CD14-positive monocyte (primary cell): ENCODE measurements around the gene AP1G2. TPM values are rescaled to one million over a fixed set of nuclear protein-coding genes. Genes with fewer than 3 reads are reported as not detected.

Source experiments
- DNase-seq, 3 donors: peaks; one replicate each; pipeline ENCODE4 v3.0.0-alpha.2; 2011 to 2022
- H2AFZ ChIP-seq: 2 replicates; pipeline ENCODE4 v1.6.0; 2012; ENCODE audit warnings: mild to moderate bottlenecking, low read depth, low read length, inconsistent platforms; ENCODE audit not compliant: insufficient read depth, poor library complexity, severe bottlenecking
- H3K27ac ChIP-seq, 2 donors: 1 replicate in 1 of 2; 2 replicates in 1 of 2; pipeline ENCODE4 v1.5.1; 2012 to 2013; ENCODE audit warnings: low read length in 2 of 2, control low read depth in 1 of 2, inconsistent platforms in 1 of 2, low read depth in 1 of 2, mild to moderate bottlenecking in 1 of 2
- H3K27me3 ChIP-seq, 2 donors: one replicate each; pipeline versions ENCODE4 v1.6.0 to v1.6.1; 2011 to 2013; ENCODE audit warnings: low read length in 2 of 2; ENCODE audit not compliant: control insufficient read depth in 2 of 2, insufficient read depth in 2 of 2
- H3K36me3 ChIP-seq, 2 donors: replicated peaks in 1 of 2; 1 replicate in 1 of 2; 2 replicates in 1 of 2; pipeline versions ENCODE4 v1.5.1 to v1.6.1; 2012 to 2013; ENCODE audit warnings: low read length in 2 of 2, control low read depth in 1 of 2, inconsistent platforms in 1 of 2, mild to moderate bottlenecking in 1 of 2; ENCODE audit not compliant: insufficient read depth in 2 of 2, control insufficient read depth in 1 of 2
- H3K4me1 ChIP-seq, 2 donors: 1 replicate in 1 of 2; 2 replicates in 1 of 2; pipeline versions ENCODE4 v1.5.1 to v1.6.1; 2012 to 2013; ENCODE audit warnings: low read length in 2 of 2, control low read depth in 1 of 2, inconsistent platforms in 1 of 2, mild to moderate bottlenecking in 1 of 2, moderate library complexity in 1 of 2; ENCODE audit not compliant: insufficient read depth in 2 of 2, control insufficient read depth in 1 of 2
- H3K4me2 ChIP-seq: replicated peaks from 2 replicates; pipeline ENCODE3; 2012; ENCODE audit warnings: low read length, moderate library complexity, mild to moderate bottlenecking; ENCODE audit not compliant: poor library complexity, severe bottlenecking; ENCODE audit errors: extremely low read depth
- H3K4me3 ChIP-seq, 3 experiments: fragments of 200-600 bp in 1 of 3; sonication (generic) in 1 of 3; replicated peaks in 1 of 3; 1 replicate in 2 of 3; 2 replicates in 1 of 3; pipeline ENCODE4 v1.5.1; 2011 to 2013; ENCODE audit warnings: low read length in 3 of 3, mild to moderate bottlenecking in 3 of 3, control low read depth in 2 of 3, low read depth in 2 of 3, inconsistent platforms in 1 of 3, moderate library complexity in 1 of 3
- H3K79me2 ChIP-seq: 2 replicates; pipeline ENCODE4 v1.6.0; 2012; ENCODE audit warnings: mild to moderate bottlenecking, control low read depth, inconsistent platforms, low read length, moderate library complexity; ENCODE audit not compliant: insufficient read depth
- H3K9ac ChIP-seq: 2 replicates; pipeline ENCODE4 v1.6.0; 2017; ENCODE audit warnings: low read length, mild to moderate bottlenecking; ENCODE audit not compliant: insufficient read depth, poor library complexity, severe bottlenecking
- H3K9me3 ChIP-seq, 2 donors: replicated peaks in 1 of 2; 1 replicate in 1 of 2; 2 replicates in 1 of 2; pipeline versions ENCODE4 v1.5.1 to v1.6.1; 2012 to 2013; ENCODE audit warnings: low read length in 2 of 2, control low read depth in 1 of 2; ENCODE audit not compliant: control insufficient read depth in 1 of 2, insufficient read depth in 1 of 2
- H4K20me1 ChIP-seq: 2 replicates; pipeline ENCODE4 v1.6.0; 2012; ENCODE audit warnings: mild to moderate bottlenecking, low read length, control low read depth, moderate library complexity; ENCODE audit not compliant: insufficient read depth
- H3K27ac Mint-ChIP-seq, 7 donors: one replicate each; pipeline ENCODE4 v1.8.0; 2020; ENCODE audit warnings: mild to moderate bottlenecking in 7 of 7, mixed read lengths in 7 of 7, moderate library complexity in 6 of 7, inconsistent platforms in 2 of 7
- H3K27me3 Mint-ChIP-seq, 3 donors: one replicate each; pipeline ENCODE4 v1.8.0; 2021 to 2022; ENCODE audit warnings: low read depth in 3 of 3, mild to moderate bottlenecking in 3 of 3, mixed read lengths in 3 of 3, moderate library complexity in 3 of 3, inconsistent platforms in 1 of 3
- H3K36me3 Mint-ChIP-seq, 2 donors: one replicate each; pipeline ENCODE4 v1.8.0; 2020; ENCODE audit warnings: mixed read lengths in 2 of 2, inconsistent platforms in 1 of 2, mild to moderate bottlenecking in 1 of 2
- H3K4me1 Mint-ChIP-seq: one replicate; pipeline ENCODE4 v1.8.0; 2020; ENCODE audit warnings: mild to moderate bottlenecking, mixed read lengths
- H3K4me3 Mint-ChIP-seq, 2 donors: one replicate each; pipeline ENCODE4 v1.8.0; 2020; ENCODE audit warnings: mild to moderate bottlenecking in 2 of 2, mixed read lengths in 2 of 2, moderate library complexity in 1 of 2
- H3K9me3 Mint-ChIP-seq, 7 donors: one replicate each; pipeline ENCODE4 v1.8.0; 2020 to 2022; ENCODE audit warnings: mixed read lengths in 7 of 7, mild to moderate bottlenecking in 6 of 7, moderate library complexity in 6 of 7, inconsistent platforms in 2 of 7
- WGBS: methylation state at CpG from one replicate; pipeline ENCODE4 v1.1.5; 2013; ENCODE audit warnings: missing lambda C conversion rate; ENCODE audit not compliant: insufficient coverage; 5-methylcytosine and 5-hydroxymethylcytosine counted together
- intact Hi-C, 2 donors: fragments of 100-400 bp; cut with micrococcal nuclease; formaldehyde crosslinking; loops; one replicate each; pipeline versions ENCODE4 v1.15.0 to v1.15.1; 2023
- polyA minus RNA-seq: library from RNA; depleted of rRNA, polyadenylated mRNA; stranded (reverse); fragments of >200 nt; gene quantifications from 2 replicates; pipeline ENCODE4 v1.2.3, GENCODE V29; 2012
- polyA plus RNA-seq, 3 donors: library from polyadenylated mRNA; depleted of rRNA in 1 of 3; unstranded in 2 of 3; stranded (reverse) in 1 of 3; fragments of 300-500 nt in 2 of 3; fragments of >200 nt in 1 of 3; fragmentation: Illumina TruSeq in 2 of 3; gene quantifications; 1 replicate in 2 of 3; 2 replicates in 1 of 3; pipeline ENCODE4 v1.2.3, GENCODE V29; 2012 to 2021
- total RNA-seq, 12 experiments: library from RNA in 1 of 12; stranded (reverse) in 1 of 12; fragments of 120-200 nt in 1 of 12; gene quantifications; one replicate each; pipeline ENCODE4 v1.2.4 and lab custom pipeline; 2013 to 2026; ENCODE audit warnings: mixed read lengths in 6 of 12, inconsistent platforms in 1 of 12
- TF ChIP-seq, protein P1 (sequence below): fragments of 200-600 bp; IDR thresholded peaks from one replicate; pipeline ENCODE4 v1.8.0; 2022; ENCODE audit warnings: antibody characterized with exemption, mild to moderate bottlenecking

AP1G2 gene, protein sequence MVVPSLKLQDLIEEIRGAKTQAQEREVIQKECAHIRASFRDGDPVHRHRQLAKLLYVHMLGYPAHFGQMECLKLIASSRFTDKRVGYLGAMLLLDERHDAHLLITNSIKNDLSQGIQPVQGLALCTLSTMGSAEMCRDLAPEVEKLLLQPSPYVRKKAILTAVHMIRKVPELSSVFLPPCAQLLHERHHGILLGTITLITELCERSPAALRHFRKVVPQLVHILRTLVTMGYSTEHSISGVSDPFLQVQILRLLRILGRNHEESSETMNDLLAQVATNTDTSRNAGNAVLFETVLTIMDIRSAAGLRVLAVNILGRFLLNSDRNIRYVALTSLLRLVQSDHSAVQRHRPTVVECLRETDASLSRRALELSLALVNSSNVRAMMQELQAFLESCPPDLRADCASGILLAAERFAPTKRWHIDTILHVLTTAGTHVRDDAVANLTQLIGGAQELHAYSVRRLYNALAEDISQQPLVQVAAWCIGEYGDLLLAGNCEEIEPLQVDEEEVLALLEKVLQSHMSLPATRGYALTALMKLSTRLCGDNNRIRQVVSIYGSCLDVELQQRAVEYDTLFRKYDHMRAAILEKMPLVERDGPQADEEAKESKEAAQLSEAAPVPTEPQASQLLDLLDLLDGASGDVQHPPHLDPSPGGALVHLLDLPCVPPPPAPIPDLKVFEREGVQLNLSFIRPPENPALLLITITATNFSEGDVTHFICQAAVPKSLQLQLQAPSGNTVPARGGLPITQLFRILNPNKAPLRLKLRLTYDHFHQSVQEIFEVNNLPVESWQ
- 62.4 TPM for total RNA-seq (2013)
- polyA plus RNA-seq (100 to 1,000 TPM in 1 of 3 donors, 10 to 100 TPM in 2; 32.2 to 437 (median 37.0) TPM), polyA minus RNA-seq (52.4 and 69.6 TPM in 2 replicates), total RNA-seq (lab: John Stamatoyannopoulos, UW) (8.5 to 56.9 (median 36.8) reads per million in 11 experiments)

- peak within 1 kb of the TSS; percentile 53 to 86 for H3K27ac ChIP-seq
- Mint-ChIP-seq H3K4me3 (peak within 1 kb of the TSS; percentile 100), H3K36me3 (peaks cover 27 to 37% of the 10 kb centered on the region in 2 donors), H3K4me1 (peaks cover 62% of the 10 kb centered on the region), H3K27me3 (peaks cover 0 to 6% (median 0%) of the 10 kb centered on the region in 3 donors), H3K9me3 (peaks cover 0 to 3% (median 0%) of the 10 kb centered on the region in 7 donors), H3K27ac (peak within 1 kb of the TSS; percentile 91 to 95 (median 94))
- peak; percentile 60 to 73 (median 70) for DNase-seq
- peak within 1 kb of the TSS; percentile 97 for H3K4me2 ChIP-seq
- H3K9ac ChIP-seq, result peak within 1 kb of the TSS; percentile 78
- peaks cover 19% of the 10 kb centered on the region for H4K20me1 ChIP-seq
- H3K4me1 ChIP-seq, result peaks cover 57 to 73% of the 10 kb centered on the region in 2 donors
- intact Hi-C loops, result loop anchor here in 1 of 2 donors (10.0 kb wide), 1 partner anchor 243 kb away; the partner anchor contains the start of gene PABPN1
- TF ChIP-seq, protein P1, sequence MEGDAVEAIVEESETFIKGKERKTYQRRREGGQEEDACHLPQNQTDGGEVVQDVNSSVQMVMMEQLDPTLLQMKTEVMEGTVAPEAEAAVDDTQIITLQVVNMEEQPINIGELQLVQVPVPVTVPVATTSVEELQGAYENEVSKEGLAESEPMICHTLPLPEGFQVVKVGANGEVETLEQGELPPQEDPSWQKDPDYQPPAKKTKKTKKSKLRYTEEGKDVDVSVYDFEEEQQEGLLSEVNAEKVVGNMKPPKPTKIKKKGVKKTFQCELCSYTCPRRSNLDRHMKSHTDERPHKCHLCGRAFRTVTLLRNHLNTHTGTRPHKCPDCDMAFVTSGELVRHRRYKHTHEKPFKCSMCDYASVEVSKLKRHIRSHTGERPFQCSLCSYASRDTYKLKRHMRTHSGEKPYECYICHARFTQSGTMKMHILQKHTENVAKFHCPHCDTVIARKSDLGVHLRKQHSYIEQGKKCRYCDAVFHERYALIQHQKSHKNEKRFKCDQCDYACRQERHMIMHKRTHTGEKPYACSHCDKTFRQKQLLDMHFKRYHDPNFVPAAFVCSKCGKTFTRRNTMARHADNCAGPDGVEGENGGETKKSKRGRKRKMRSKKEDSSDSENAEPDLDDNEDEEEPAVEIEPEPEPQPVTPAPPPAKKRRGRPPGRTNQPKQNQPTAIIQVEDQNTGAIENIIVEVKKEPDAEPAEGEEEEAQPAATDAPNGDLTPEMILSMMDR, result no peak
- H3K79me2 ChIP-seq, result peaks cover 15% of the 10 kb centered on the region
- peak within 1 kb of the TSS; percentile 51 to 94 (median 94) for H3K4me3 ChIP-seq
- 0% methylated on average over 50 of the region's 53 CpGs for WGBS
- H3K36me3 ChIP-seq, result peaks cover 26 to 33% of the 10 kb centered on the region in 2 donors
- no peaks in the 10 kb centered on the region for H3K9me3 ChIP-seq
- no peaks in the 10 kb centered on the region for H3K27me3 ChIP-seq
- peak within 1 kb of the TSS; percentile 93 for H2AFZ ChIP-seq
Observed at GRCh38 chr14:23567186-23568020, at the start of gene AP1G2. Gene AP1G2, minus strand, starts transcription at chr14:23567791. Its CDS starts 477 bp downstream, at chr14:23567314.
